ENCODE data around the gene ALCAM.

Gene ALCAM

DNA sequence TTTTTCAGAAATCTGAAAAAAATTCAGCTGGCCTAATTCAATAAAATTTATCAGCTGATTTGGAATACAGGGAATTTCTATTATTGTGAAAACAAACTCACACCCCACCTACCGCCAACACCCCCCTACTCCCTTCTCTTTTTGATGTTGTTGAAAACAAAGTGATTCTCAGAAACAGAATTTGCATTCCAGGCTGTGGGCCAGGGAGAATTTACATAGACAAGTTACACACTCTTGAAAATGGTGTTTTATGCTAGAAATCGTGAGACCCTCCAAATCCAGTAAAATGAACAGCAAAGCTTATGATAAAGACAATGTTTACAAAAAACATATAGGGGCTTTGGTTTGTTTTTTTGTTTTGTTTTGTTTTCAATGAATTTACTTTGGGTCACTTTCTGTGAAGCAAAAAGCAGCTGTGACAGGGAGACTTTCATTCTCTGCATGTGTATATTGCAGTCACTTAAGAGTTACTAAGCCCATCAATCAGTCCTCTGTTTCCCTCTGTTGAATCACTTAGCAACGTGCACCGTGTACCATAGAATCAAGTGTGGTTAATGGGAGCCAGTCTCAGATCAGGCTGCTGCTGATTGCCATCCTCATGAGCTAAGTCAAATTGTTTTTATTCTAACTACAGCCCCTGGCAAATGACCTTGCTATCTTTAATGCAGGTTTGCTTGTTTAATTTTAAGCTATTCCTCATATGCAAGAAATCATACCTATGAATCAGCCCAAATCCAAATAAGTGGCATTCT, 159.8 kb downstream of the ALCAM start:
- Mint-ChIP-seq H3K36me3 (ENCODE audit: low read depth) (peaks cover 11% of the 10 kb centered on the region), H3K27ac (no peak overlapping the region), H3K4me1 (peaks cover 9% of the 10 kb centered on the region), H3K27me3 (ENCODE audit: low read depth) (no peaks in the 10 kb centered on the region), H3K9me3 (no peaks in the 10 kb centered on the region), H3K4me3 (no peak overlapping the region)
- no peak for TF ChIP-seq CTCF (IDR thresholded peaks at IDR 0.05; ENCODE audit: unreplicated experiment in 3 of 3)

- Mint-ChIP-seq H3K4me1 (peaks cover 9% of the 10 kb centered on the region), H3K4me3 (no peak overlapping the region), H3K9me3 (no peaks in the 10 kb centered on the region), H3K36me3 (ENCODE audit: low read depth) (peaks cover 14% of the 10 kb centered on the region), H3K27ac (no peak overlapping the region), H3K27me3 (ENCODE audit: low read depth) (no peaks in the 10 kb centered on the region)
- TF ChIP-seq CTCF (IDR thresholded peaks at IDR 0.05; ENCODE audit: unreplicated experiment in 3 of 3): no peak
Observed at GRCh38 chr3:105527535-105527934, 160.8 kb downstream of the ALCAM start.

GRCh38 chr3:105527949-105528348, 161.2 kb downstream of the ALCAM start:
- H3K4me3 Mint-ChIP-seq: no peak overlapping the region
- peaks cover 9% of the 10 kb centered on the region for H3K4me1 Mint-ChIP-seq
- H3K27me3 Mint-ChIP-seq (ENCODE audit: low read depth): no peaks in the 10 kb centered on the region
- peaks cover 17% of the 10 kb centered on the region for H3K36me3 Mint-ChIP-seq (ENCODE audit: low read depth)
- no peak for TF ChIP-seq CTCF (IDR thresholded peaks at IDR 0.05; ENCODE audit: unreplicated experiment in 3 of 3)
- H3K27ac Mint-ChIP-seq: no peak overlapping the region
- no peaks in the 10 kb centered on the region for H3K9me3 Mint-ChIP-seq

GRCh38 chr3:105528955-105529354, 162.2 kb downstream of the ALCAM start:
- H3K4me1 Mint-ChIP-seq: peaks cover 9% of the 10 kb centered on the region
- TF ChIP-seq CTCF (IDR thresholded peaks at IDR 0.05; ENCODE audit: unreplicated experiment in 3 of 3): no peak
- H3K27ac Mint-ChIP-seq: peak overlapping the region in 2 of 3 experiments; percentile 24 to 32
- H3K9me3 Mint-ChIP-seq: no peaks in the 10 kb centered on the region
- H3K36me3 Mint-ChIP-seq (ENCODE audit: low read depth): peaks cover 17% of the 10 kb centered on the region
- H3K27me3 Mint-ChIP-seq (ENCODE audit: low read depth): no peaks in the 10 kb centered on the region
- H3K4me3 Mint-ChIP-seq: no peak overlapping the region

DNA sequence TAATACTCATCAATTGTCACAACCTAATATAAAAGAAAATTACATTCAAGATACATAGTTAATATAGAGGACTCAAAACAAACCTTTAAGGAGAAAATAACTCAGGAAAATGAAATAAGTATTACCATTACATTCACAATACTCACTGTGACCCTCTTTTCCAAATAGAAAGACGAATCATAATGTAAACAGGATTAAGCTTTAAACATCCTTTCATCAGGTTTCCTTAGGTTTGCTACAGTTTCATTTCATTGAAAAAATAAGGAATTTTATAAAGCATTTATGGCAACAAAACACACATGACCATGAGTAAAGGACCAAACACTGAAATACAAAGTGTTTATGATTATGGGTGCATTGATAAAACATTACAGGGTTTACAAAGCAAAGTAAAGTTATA, 162.7 kb downstream of the ALCAM start:
- peaks cover 18% of the 10 kb centered on the region for H3K36me3 Mint-ChIP-seq (ENCODE audit: low read depth)
- H3K27me3 Mint-ChIP-seq (ENCODE audit: low read depth): no peaks in the 10 kb centered on the region
- H3K27ac Mint-ChIP-seq: no peak overlapping the region
- no peak overlapping the region for H3K4me3 Mint-ChIP-seq
- no peaks in the 10 kb centered on the region for H3K9me3 Mint-ChIP-seq
- peaks cover 9% of the 10 kb centered on the region for H3K4me1 Mint-ChIP-seq
- no peak for TF ChIP-seq CTCF (IDR thresholded peaks at IDR 0.05; ENCODE audit: unreplicated experiment in 3 of 3)

- Mint-ChIP-seq H3K4me3 (no peak overlapping the region), H3K9me3 (no peaks in the 10 kb centered on the region), H3K27ac (peak overlapping the region in 1 of 3 experiments; percentile 49), H3K4me1 (peaks cover 9% of the 10 kb centered on the region), H3K27me3 (ENCODE audit: low read depth) (no peaks in the 10 kb centered on the region), H3K36me3 (ENCODE audit: low read depth) (peaks cover 28% of the 10 kb centered on the region)
- no peak for TF ChIP-seq CTCF (IDR thresholded peaks at IDR 0.05; ENCODE audit: unreplicated experiment in 3 of 3)
Observed at GRCh38 chr3:105532251-105532650, 165.5 kb downstream of the ALCAM start.
